SKM-1 (cell line): ENCODE data around the gene CHKA.

Source experiments
- DNase-seq: peaks from one replicate; lab custom pipeline; 2025; ENCODE audit not compliant: unreplicated experiment; lab: John Stamatoyannopoulos, UW

CHKA gene

GRCh38 chr11:68076371-68077042, 44.7 kb downstream of the CHKA start:
- DNase-seq, result no peak

DNA sequence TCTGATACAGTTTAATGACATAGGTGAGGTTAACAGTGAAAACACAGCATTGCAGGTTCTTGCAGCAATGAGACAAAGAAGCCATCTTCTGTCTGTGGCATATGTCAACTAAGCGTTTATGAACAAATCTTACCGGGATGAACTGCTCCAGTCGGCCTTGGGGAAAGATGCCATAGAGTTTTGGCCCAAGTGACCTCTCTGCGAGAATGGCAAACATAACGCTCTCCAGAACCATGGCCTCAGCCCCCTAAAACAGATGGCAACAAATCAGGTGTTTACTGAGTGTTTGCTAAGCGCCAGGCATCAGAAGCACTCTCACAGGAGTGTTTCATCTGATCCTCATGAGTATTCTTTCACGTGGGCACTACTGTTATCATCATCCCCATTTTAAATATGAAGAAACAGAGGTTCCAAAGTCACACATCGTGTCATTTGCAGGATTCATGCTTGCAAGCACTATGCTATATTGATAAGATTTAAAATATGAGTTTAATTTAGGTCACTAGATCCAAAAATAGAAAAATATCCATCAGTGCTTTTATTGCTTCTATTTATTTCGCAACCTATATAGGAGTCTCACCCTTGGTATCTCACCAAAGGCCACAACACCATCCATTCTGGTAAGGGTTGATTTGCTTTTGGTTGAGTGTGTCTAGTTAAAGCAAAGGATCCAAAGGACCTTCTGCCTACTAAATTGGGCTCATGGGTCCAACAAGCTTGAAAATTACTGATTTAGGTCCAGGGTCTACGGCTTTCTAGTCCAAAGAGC, 46.4 kb downstream of the CHKA start:
- DNase-seq, result no peak

- no peak for DNase-seq
Measured at GRCh38 chr11:68071281-68072048, 49.7 kb downstream of the CHKA start.

DNA sequence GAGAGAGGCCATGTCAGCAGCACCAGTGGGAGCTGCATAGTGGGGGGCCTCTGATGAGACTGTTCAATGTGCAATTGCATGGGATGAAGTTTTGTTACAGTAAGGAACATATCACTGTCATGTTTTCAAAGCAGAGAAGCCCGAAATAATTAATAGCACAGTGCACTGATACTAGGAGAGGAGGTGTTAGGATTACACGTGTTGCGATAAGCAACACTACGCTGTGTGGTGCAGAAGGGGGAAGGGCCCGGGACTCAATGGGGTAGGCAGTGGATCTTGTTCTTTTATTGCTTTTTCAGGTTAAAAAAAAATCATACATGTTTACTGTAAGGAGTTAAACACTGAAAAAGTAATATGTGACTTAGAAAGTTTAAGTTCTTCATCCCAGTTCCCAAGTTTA, 53.2 kb downstream of the CHKA start:
- DNase-seq, result no peak

DNA sequence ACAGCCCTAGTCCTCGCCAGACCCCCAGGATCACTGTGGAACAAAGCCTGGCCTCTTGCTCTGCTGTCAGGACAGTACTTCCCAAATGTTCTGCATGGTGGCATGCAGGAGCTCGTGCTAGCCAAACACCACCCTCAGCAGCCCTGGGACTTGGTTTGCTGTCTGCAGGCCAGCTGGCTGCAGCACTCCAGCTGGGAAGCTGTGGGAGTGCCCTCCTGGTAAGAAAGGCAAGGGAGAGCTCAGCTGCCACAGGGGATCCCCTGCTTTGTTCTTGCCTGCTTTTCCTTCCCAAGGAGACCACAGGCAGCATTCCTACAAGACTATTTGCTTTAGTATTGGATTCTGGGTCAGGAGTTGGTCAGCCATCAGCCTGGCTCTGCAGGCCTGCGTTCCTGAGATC, 54.4 kb downstream of the CHKA start:
- no peak for DNase-seq

DNA sequence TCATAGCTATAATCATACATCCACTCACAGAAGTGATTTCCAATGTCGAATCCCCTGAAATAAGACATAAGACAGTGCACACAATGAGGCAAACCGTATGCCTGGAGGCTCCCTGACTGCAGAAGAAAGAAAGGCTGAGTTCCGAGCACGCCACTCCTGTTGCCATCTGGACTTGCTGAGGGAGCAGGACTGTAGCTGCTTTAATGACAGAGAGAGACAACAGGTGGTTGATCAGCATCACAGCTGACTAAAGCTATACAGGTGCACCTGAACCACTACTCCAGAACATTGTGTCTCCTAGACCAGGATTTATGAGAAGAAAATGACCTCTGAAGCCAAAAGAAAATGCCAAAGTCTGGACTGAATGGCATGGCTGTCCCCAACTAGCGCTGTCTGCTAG, 55.3 kb downstream of the CHKA start:
- no peak for DNase-seq

DNA sequence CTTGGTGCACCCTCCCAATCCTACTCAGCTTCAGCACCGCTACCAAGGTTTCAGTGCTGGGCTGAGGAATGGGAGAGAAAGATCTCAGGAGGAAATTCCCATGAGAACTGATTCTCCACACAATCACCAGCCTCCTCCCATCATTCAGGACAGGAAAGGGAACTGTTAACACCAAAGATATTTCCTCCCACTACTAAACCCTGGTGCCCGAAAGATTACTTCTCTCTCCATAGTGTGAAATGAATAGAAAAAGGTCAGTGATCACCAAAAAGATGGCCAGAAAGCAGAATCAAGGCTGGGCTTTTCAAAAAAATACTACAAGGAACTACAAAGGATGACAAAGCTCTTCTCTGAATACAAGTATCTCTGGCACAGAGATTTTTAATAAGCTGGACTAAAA, 56.3 kb downstream of the CHKA start:
- DNase-seq, result no peak

GRCh38 chr11:68061508-68061907, 59.7 kb downstream of the CHKA start:
- no peak for DNase-seq

DNA sequence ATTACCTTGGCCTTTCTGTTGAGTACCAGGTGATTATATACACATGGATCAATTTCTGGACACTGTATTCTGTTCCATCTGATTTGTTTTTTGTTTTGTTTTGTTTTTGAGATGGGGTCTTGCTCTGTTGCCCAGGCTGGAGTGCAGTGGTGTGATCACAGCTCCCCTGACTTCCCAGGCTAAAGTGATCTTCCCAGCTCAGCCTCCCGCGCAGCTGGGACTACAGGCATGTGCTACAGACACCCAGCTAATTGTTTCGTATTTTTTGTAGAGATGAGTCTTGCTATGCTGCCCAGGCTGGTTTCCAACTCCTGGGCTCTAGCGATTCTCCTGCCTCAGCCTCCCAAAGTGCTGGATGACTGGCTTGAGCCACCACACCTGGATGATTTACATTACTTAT, 63.4 kb downstream of the CHKA start:
- DNase-seq, result no peak

DNA sequence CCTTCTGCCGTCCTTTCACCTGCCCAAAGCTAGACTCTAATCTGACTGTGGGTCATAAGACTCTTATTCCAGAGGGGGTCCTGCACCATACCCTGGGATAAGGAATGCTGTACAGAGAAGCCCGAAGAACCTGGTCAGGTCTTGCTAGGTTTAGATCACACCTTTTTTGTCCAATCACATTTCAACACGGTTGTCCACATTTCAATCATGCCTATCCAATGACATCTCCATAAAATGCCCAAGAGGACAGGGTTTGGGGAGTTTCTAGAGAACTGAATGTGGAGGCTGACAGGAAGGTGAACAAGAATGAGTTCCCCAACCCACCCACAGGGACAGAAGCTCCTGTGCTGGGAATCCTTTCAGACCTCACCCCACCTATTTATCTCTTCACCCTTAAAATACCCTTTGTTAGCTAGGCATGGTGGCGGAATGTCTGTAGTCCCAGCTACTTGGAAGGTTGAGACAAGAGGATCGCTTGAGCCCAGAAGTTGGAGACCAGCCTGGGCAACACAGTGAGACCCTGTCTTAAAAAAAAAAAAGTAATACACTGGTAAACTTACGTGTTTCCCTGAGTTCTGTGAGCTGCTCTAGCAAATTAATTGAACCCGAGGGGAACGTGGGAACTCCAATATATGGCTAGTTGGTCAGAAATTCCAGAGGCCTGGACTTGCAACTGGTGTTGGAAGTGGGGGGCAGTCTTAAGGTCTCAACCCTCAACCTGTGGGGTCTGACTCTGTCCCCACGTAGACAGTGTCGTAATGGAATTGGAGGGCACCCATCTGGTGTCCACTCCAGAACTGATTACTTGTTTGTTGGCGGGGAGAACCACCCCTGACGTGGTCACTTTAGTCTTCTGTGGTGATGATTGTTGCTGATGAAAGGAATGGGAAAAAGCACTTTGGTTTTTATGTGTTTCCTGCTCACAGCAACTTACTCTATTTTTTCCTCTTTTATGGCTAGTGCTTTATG, 64.6 kb downstream of the CHKA start:
- DNase-seq, result no peak

DNA sequence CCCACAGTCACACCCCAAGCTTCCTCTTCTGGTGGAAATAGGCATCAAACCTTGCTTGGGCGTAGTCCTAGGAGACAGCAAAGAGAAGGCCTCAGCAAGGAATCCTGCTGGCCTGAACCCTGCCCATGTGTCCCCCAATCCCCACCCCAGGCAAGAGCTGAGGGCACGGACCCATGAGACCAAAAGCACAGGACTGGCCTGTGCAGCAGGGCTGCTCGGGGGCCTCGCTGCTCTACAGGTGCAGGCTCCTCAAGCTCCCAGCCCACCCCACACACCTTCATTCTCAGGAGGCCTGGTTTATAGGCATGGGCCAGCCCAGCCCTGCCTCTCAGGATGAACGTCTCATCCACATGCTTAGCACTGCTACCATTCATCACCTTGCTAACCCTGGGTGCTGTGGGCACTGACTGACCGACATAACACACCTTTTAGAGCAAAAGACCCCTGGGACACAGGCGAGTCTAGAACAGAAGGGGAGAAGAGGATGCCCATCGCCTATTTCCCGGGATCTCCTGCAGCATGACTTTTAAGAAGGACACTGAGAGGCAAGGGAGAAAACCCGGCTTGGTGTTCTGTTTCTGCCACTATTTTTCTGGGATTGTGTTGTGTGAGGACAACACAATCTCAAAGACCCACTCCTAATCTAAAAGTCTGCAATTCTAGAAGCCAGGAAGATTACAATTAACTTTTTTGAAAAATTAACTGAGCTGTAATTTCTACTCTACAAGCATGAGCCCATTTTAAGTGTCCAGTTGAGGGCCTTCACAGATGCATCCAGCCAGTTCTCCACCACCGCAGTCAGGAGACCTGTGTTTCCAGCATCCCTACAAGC, 67.0 kb downstream of the CHKA start:
- DNase-seq, result no peak

DNA sequence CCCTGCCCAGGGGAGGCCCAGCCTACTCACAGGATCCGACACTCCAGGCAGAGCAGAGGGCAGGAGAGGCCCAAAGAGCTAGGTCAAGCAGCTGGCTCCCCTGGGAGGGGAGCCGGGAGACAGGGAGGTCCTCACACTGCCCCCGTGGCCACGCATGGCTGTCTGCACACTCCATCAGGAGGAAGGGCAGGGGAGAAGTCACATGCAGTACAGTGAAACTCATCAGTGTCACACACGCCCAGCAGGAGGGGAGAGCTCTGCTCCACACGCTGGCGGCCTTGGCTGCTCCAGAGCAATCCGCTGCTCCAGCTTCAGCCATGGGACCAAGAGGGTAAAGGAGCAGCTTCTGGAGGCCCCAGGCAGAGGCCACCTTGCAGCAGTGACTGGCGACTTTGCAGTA, 68.1 kb downstream of the CHKA start:
- no peak for DNase-seq

DNA sequence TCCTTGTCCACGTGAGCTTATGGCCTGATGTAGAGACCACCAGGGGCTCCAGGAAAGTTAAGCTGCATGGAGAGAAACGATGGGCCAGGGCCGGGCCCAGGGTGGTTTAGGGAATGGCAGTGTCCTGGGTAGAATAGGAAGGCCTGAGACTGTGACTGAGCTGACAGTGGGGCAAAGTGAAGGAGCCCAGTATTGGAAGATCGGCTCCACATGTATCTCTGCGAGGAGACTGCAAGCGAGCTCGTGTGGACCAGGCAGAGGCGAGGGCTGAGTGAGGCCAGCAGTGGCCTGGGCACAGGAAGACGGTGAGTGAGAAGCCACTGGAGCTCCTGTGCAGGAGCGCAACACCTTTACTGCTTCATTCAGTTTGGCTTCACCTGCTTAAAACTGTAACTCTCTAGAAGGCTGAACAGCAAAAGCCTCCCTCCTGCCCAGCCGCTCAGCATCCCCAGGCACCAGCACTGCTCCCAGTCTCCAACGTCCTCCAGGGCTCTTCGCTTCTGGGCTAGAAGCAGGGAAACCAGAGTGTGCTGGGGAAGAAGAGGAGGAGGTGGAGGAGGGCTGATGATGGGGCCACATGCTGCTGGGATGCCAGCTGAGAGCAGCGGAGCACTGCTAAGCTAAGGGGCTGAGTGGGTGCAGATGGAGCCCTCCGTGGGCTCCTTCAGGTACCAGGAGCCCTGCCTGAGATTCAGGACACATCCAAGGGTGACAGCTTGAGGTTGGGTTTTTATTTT, 68.9 kb downstream of the CHKA start:
- DNase-seq, result no peak

DNA sequence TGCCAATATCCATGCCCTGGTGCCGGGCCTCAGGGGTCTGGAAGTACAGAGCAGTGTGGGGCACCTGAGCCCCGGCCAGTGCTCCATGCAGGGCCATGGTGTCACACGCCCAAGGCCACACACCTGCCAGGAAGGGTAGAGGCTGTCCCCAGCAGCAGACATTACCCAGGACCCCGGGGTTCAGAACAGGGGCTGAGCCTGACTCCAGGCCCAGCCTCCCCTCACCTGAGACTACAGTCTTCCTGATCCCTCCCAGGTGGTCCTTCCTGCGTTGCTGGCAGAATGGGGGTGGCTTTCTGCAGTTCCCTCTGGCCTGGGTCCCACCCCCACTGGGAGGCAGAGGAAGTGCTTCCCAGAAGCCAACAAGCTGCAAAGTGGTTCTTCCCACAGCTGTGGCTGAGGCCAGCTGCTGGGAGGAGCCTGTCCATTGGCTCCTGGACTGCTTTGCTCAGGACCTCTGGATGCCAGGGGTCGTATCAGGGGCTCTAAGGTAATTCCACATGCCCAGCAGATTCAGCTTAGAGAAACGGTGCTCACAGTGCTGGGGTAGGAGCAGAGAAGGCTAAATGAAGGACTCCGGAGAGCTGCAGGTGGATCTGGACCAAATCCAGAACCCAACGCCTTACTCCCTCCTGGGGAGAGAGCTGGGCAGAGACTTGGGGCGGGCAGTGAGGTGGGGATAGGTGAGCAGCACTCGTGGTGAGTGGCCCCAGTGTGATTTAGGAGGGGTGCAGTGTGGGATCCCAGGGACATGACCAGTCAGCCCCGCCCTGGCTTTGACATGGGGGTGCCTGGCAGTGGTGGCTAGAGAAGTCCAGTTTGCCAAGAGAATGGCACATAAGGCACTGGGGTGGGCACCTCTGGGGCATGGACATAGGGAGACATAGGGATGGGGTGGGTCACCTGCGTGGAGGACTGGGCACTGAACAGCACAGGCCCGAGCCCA, 69.7 kb downstream of the CHKA start:
- no peak for DNase-seq

DNA sequence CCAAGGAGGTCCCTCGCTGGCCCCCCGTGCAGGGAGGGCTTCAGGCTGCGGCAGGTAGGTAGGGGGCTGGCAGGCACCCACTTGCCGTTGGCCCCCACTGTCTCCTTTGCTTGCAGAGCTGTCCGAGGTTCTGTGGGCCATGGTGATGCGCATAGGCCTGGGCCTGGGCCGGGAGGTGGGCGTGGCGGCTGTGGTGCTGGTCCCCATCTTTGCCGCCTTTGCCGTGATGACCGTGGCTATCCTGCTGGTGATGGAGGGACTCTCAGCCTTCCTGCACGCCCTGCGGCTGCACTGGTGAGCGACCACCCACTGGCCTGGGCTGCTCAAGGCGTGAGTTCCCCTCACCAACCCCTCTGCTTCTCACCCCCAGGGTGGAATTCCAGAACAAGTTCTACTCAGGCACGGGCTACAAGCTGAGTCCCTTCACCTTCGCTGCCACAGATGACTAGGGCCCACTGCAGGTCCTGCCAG, 70.8 kb downstream of the CHKA start:
- DNase-seq, result no peak

DNA sequence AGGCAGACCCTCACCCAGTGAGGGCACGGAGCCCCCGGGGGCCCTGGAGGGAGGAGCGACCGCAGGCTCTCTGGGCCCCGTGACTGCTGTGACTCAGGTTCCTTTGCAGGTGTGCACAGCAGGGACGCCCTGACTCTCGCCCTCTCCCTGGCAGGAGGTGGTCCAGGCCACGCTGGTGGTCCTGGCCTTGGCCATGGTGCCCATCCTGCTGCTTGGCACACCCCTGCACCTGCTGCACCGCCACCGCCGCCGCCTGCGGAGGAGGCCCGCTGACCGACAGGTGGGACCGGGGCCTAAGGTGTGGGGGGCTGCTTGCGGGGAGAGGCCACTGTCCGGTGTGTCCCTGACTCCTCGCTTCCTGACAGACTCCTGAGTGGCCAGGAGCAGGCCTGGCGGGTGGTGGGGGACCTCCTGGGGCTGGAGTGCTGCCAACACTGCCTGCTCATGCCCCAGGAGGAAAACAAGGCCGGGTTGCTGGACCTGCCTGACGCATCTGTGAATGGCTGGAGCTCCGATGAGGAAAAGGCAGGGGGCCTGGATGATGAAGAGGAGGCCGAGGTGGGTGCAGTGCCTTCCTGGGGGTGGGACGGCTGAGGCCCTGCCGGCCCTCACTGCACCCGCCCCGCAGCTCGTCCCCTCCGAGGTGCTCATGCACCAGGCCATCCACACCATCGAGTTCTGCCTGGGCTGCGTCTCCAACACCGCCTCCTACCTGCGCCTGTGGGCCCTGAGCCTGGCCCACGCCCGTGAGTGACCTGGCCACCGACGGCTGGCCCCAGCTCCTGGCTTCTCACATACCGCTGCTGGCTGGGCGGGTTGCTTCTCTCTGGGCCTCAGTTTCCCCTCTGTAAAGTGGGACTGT, 71.4 kb downstream of the CHKA start:
- no peak for DNase-seq
